Hepatocyte (in vitro differentiated cells): ENCODE measurements around the gene TMEFF1. TPM values are rescaled to one million over a fixed set of nuclear protein-coding genes. Genes with fewer than 3 reads are reported as not detected.

Experiments used
- DNase-seq: peaks from one replicate; pipeline ENCODE4 v3.0.0-alpha.2; 2016; ENCODE audit warnings: low spot score
- H2AFZ ChIP-seq: fragments of 200-600 bp; sonication (generic); 2 replicates; pipeline ENCODE4 v1.6.0; 2016; ENCODE audit warnings: antibody characterized with exemption, mild to moderate bottlenecking
- H3K27ac ChIP-seq: fragments of 200-600 bp; sonication (generic); 2 replicates; pipeline ENCODE4 v1.5.1; 2016; ENCODE audit warnings: mild to moderate bottlenecking
- H3K27me3 ChIP-seq: fragments of 200-600 bp; sonication (generic); 2 replicates; pipeline ENCODE4 v1.6.1; 2016
- H3K36me3 ChIP-seq: fragments of 200-600 bp; sonication (generic); replicated peaks from 2 replicates; pipeline ENCODE4 v1.5.1; 2016; ENCODE audit warnings: low read depth; ENCODE audit not compliant: insufficient read depth
- H3K4me1 ChIP-seq: fragments of 200-600 bp; sonication (generic); 2 replicates; pipeline ENCODE4 v1.5.1; 2016; ENCODE audit warnings: mild to moderate bottlenecking, moderate library complexity; ENCODE audit not compliant: insufficient read depth
- H3K4me2 ChIP-seq: fragments of 200-600 bp; sonication (generic); 2 replicates; pipeline ENCODE4 v1.6.0; 2016
- H3K4me3 ChIP-seq: fragments of 200-600 bp; sonication (generic); 2 replicates; pipeline ENCODE4 v1.5.1; 2016; ENCODE audit warnings: mild to moderate bottlenecking
- H3K79me2 ChIP-seq: fragments of 200-600 bp; sonication (generic); 2 replicates; pipeline ENCODE4 v1.6.0; 2017; ENCODE audit warnings: mild to moderate bottlenecking
- H3K9me2 ChIP-seq: fragments of 200-600 bp; sonication (generic); replicated peaks from 2 replicates; pipeline ENCODE4 v1.6.0; 2017; ENCODE audit warnings: mild to moderate bottlenecking; ENCODE audit not compliant: insufficient read depth
- H3K9me3 ChIP-seq: fragments of 200-600 bp; sonication (generic); 2 replicates; pipeline ENCODE4 v1.5.1; 2016; ENCODE audit warnings: low read depth, mild to moderate bottlenecking
- H4K20me1 ChIP-seq: fragments of 200-600 bp; sonication (generic); 2 replicates; pipeline ENCODE4 v1.6.0; 2016; ENCODE audit warnings: mild to moderate bottlenecking; ENCODE audit not compliant: insufficient read depth, poor library complexity, severe bottlenecking
- EZH2 ChIP-seq: fragments of 200-600 bp; sonication (generic); IDR thresholded peaks from 2 replicates; pipeline ENCODE4 v1.6.1; 2016; ENCODE audit warnings: antibody characterized with exemption, mild to moderate bottlenecking, borderline replicate concordance
- EZH2phosphoT487 ChIP-seq: fragments of 200-600 bp; sonication (generic); IDR thresholded peaks from one replicate; pipeline ENCODE4 v1.6.1; 2018; ENCODE audit warnings: antibody characterized with exemption, mild to moderate bottlenecking, low read depth, moderate library complexity; ENCODE audit not compliant: unreplicated experiment, severe bottlenecking
- WGBS: methylation state at CpG from one replicate; pipeline ENCODE4 v1.1.6; 2016; ENCODE audit warnings: low lambda C conversion rate; ENCODE audit errors: missing lambda C conversion rate; 5-methylcytosine and 5-hydroxymethylcytosine counted together
- polyA plus RNA-seq: library from polyadenylated mRNA; unstranded; fragments of >200 nt; fragmentation: Nextera tagmentation; extraction: Ambion mirVana; gene quantifications from 2 replicates; pipeline ENCODE4 v1.2.1, GENCODE V29; 2016
- total RNA-seq: library from RNA; depleted of rRNA; stranded (reverse); fragments of >200 nt; gene quantifications from 2 replicates; pipeline ENCODE4 v1.2.3, GENCODE V29; 2014
- TF ChIP-seq, protein P1 (sequence below): fragments of 200-600 bp; sonication (generic); IDR thresholded peaks from 2 replicates; pipeline ENCODE4 v1.5.1; 2016; ENCODE audit warnings: antibody characterized with exemption, mild to moderate bottlenecking; ENCODE audit not compliant: poor library complexity

The TMEFF1 gene
- total and polyA plus RNA-seq, 2 experiments from 2014 or later, result 5.9 to 8.7 TPM

DNA sequence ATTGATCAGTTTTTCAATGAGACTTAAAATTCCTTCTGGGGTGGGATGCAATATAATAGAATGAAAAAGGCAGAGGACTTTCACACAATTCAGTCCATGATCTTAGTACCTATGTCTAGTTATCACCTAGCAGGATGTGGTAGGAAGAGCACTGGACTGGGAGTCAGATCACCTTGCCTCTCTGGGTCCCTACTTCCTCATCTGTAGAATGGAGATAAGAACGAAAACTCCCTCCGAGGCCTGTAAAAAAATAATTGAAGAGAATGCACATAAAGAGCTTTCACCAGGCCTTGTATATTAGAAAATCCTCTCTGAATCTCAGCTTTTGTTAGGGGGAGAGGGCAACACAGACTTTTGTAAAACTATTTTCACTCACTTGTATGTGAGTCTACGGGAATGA lies 681 bp upstream of the TMEFF1 start:
- peak overlapping the region; percentile 93 for H3K4me2 ChIP-seq

DNA sequence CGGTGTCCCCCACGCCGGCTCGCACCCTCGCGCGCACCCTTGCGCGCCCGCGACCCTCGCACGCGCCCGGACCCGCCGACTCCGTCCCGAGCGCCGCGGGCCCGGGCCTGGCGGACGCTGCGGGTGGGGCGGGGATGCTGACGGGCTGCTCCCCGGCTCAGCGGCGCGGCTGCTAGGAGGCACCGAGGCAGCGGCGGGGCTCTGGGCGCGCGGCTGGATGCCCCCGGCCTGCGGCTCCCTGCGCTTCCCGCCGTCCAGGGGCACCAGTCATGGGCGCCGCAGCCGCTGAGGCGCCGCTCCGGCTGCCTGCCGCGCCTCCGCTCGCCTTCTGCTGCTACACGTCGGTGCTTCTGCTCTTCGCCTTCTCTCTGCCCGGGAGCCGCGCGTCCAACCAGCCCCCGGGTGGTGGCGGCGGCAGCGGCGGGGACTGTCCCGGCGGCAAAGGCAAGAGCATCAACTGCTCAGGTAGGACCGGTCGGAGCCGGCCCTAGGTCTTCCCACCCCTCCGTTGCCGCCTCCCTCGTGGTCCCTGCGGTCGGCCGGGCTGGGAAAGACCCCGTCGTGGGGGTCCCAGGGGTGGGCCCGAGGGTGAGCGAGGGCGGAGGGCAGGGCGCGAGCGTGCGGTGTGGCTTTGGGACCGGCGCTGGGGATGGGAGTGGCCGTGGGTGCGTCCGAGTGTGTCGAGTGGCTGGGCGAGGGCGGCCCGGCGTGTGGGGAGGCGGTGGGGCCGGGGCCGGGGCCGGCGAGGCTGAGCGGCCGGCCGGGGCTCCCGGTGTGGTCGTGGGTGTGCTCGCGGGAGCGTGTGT lies 530 bp downstream of the TMEFF1 start:
- no peaks in the 10 kb centered on the region for H4K20me1 ChIP-seq
- DNase-seq, result peak; percentile 71
- H3K4me2 ChIP-seq, result peak overlapping the region; percentile 93
- H3K79me2 ChIP-seq, result peaks cover 33% of the 10 kb centered on the region
- TF ChIP-seq, protein P1, sequence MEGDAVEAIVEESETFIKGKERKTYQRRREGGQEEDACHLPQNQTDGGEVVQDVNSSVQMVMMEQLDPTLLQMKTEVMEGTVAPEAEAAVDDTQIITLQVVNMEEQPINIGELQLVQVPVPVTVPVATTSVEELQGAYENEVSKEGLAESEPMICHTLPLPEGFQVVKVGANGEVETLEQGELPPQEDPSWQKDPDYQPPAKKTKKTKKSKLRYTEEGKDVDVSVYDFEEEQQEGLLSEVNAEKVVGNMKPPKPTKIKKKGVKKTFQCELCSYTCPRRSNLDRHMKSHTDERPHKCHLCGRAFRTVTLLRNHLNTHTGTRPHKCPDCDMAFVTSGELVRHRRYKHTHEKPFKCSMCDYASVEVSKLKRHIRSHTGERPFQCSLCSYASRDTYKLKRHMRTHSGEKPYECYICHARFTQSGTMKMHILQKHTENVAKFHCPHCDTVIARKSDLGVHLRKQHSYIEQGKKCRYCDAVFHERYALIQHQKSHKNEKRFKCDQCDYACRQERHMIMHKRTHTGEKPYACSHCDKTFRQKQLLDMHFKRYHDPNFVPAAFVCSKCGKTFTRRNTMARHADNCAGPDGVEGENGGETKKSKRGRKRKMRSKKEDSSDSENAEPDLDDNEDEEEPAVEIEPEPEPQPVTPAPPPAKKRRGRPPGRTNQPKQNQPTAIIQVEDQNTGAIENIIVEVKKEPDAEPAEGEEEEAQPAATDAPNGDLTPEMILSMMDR, result no peak
- TF ChIP-seq EZH2, result no peak
- TF ChIP-seq EZH2phosphoT487, result no peak
- no peaks in the 10 kb centered on the region for H3K9me3 ChIP-seq
- H3K4me1 ChIP-seq, result peaks cover 4% of the 10 kb centered on the region
- H3K27me3 ChIP-seq, result no peaks in the 10 kb centered on the region
- no peaks in the 10 kb centered on the region for H3K9me2 ChIP-seq
- H3K4me3 ChIP-seq, result peak overlapping the region; percentile 87
- no peaks in the 10 kb centered on the region for H3K36me3 ChIP-seq
- peak overlapping the region; percentile 89 for H2AFZ ChIP-seq
- peak overlapping the region; percentile 77 for H3K27ac ChIP-seq
- WGBS, result under 1% methylated on average over 81 of the region's 108 CpGs

More for the DNA sequence above, 681 bp upstream of the TMEFF1 start:
- H3K27ac ChIP-seq, result no peak overlapping the region
- H4K20me1 ChIP-seq, result no peaks in the 10 kb centered on the region
- H3K4me3 ChIP-seq, result no peak overlapping the region
- TF ChIP-seq EZH2 (no peak), EZH2phosphoT487 (no peak)
- TF ChIP-seq, protein P1, result no peak
- peak overlapping the region; percentile 87 for H2AFZ ChIP-seq
- no peaks in the 10 kb centered on the region for H3K9me2 ChIP-seq
- H3K4me1 ChIP-seq, result peaks cover 4% of the 10 kb centered on the region
- no peaks in the 10 kb centered on the region for H3K36me3 ChIP-seq
- peaks cover 24% of the 10 kb centered on the region for H3K79me2 ChIP-seq
- H3K27me3 ChIP-seq, result no peaks in the 10 kb centered on the region
- WGBS, result 52% methylated on average over 3 of the region's 3 CpGs
- H3K9me3 ChIP-seq, result no peaks in the 10 kb centered on the region
- DNase-seq, result no peak

DNA sequence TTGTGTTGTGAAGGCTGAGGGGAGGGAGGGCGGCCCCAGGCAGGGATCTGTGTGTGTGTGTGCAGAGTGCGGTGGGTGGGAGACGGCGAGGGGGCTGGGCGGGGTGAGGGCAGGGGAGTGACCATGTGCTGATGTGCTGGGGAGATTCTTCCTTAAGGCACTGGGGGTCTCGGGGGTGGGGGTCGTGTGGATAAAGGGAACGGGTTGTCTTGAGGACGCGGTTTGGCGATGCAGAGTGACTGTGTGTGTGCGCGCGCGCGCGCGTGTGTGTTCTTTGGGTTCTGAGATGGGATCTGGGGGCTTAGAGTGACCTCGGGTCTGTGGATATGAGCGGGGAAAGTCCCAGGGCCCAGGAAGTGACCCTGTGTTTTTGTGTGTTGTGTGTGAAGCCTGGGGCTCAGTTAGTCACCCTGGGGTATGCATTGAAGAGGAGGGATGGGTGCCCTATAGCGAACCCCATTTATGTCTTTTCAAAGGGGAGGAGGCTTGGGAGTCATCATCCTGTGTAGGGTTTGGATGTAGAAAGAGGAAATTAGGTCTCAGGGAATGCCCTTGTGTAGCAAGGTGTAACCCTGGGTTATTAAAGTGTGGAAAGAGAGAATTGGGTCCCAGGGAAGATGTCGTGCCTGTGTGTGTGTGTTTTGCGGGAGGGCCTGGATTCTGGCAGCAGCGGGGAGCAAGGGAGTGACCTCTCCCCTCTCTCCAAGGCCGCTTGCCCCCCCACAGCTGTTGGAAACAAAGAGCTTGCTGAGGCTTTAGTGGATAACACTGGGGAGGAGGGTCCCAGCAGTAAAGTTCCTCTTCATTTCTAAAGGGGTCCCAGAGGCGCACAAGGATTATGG lies 1.4 kb downstream of the TMEFF1 start:
- Histone ChIP-seq H3K27ac (peak overlapping the region; percentile 77), H3K4me2 (peak overlapping the region; percentile 93), H3K27me3 (no peaks in the 10 kb centered on the region), H3K9me3 (no peaks in the 10 kb centered on the region), H3K4me3 (peak overlapping the region; percentile 87), H3K9me2 (no peaks in the 10 kb centered on the region), H3K36me3 (no peaks in the 10 kb centered on the region), H4K20me1 (no peaks in the 10 kb centered on the region), H3K79me2 (peaks cover 41% of the 10 kb centered on the region), H2AFZ (peak overlapping the region; percentile 89), H3K4me1 (no peaks in the 10 kb centered on the region)
- peak; percentile 46 for DNase-seq
- no peak for TF ChIP-seq EZH2
- 17% methylated on average over 14 of the region's 26 CpGs for WGBS

DNA sequence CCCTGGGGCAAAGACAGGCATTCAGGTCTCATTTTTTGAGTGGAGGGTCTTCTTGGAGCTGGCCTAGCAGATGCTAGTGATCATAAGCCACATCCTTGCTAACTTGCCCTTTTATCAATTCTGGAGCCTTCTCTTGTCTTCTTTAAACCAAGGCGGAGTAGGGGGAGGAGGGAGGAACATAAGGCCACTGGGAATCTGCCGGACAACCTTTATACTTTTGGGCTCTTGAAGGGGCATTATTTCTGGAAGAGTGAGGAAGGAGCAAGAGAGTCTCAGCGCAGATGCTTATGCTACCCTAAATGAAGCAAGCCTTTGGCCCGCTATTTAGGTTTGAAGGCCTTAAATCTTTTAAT lies 2.0 kb downstream of the TMEFF1 start:
- H2AFZ ChIP-seq, result no peak overlapping the region
- H3K4me1 ChIP-seq, result no peaks in the 10 kb centered on the region
- peaks cover 47% of the 10 kb centered on the region for H3K79me2 ChIP-seq
- H3K27ac ChIP-seq, result no peak overlapping the region
- H3K4me3 ChIP-seq, result no peak overlapping the region
- TF ChIP-seq, protein P1, result no peak
- TF ChIP-seq EZH2, result no peak
- no peak for TF ChIP-seq EZH2phosphoT487
- peak overlapping the region; percentile 93 for H3K4me2 ChIP-seq
- H3K9me3 ChIP-seq, result no peaks in the 10 kb centered on the region
- H4K20me1 ChIP-seq, result no peaks in the 10 kb centered on the region
- H3K36me3 ChIP-seq, result no peaks in the 10 kb centered on the region
- no peaks in the 10 kb centered on the region for H3K27me3 ChIP-seq
- 48% methylated on average over 4 of the region's 4 CpGs for WGBS
- H3K9me2 ChIP-seq, result no peaks in the 10 kb centered on the region
- DNase-seq, result no peak
